Measurements from ENCODE around the gene DNAAF2. TPM values are rescaled to one million over a fixed set of nuclear protein-coding genes. Genes with fewer than 3 reads are reported as not detected.

The DNAAF2 gene
- total RNA-seq, 6 experiments from 2014 or later, result 5.8 to 8.7 (median 6.2) TPM

DNA sequence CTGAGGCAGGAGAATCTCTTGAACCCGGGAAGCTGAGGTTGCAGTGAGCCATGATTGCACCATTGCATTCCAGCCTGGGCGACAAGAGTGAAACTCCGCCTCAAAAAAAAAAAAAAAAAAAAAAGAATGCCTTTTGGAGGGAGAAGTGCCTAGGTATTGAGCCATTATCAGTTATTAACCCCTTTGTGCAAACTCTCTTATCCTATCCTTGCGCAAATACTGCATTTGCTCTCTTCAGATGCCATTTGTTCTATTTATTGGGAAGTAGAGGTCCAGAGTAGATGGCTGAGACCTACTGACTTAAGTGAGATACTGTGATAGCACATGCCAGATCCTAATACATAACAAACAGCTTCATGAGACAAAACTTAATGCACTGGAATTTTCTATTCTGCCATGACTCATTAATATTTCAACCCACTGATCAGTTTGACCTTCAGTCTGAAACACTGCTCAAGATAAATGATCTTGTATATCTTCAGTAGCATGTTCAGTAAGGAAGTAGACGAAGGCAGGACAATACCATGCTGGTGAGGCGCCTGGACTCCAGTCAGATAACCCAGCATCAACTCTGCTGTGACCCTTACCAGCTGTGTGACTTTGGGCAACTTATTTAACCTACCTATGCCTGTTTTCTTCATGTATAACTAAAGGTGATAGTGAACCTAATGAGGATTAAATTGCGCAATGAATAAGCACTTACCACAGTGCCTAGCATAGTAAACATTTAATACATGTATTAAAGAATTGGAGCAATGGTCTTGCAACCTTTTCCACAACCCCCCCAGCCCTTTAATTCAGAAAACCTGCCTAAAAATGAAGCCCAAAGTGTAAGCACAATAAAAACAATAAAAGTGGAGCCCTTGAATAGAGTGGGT, 5.7 kb upstream of the DNAAF2 start:
- Mint-ChIP-seq H3K4me3 (no peak overlapping the region), H3K4me1 (ENCODE audit: low read depth) (peaks cover 50% of the 10 kb centered on the region), H3K27me3 (ENCODE audit: insufficient read depth) (no peaks in the 10 kb centered on the region), H3K36me3 (ENCODE audit: low read depth) (peaks cover 35% of the 10 kb centered on the region), H3K27ac (peak overlapping the region; percentile 25; the same call in 1 of the 2 replicates), H3K9me3 (no peaks in the 10 kb centered on the region)
- TF ChIP-seq, protein P1, sequence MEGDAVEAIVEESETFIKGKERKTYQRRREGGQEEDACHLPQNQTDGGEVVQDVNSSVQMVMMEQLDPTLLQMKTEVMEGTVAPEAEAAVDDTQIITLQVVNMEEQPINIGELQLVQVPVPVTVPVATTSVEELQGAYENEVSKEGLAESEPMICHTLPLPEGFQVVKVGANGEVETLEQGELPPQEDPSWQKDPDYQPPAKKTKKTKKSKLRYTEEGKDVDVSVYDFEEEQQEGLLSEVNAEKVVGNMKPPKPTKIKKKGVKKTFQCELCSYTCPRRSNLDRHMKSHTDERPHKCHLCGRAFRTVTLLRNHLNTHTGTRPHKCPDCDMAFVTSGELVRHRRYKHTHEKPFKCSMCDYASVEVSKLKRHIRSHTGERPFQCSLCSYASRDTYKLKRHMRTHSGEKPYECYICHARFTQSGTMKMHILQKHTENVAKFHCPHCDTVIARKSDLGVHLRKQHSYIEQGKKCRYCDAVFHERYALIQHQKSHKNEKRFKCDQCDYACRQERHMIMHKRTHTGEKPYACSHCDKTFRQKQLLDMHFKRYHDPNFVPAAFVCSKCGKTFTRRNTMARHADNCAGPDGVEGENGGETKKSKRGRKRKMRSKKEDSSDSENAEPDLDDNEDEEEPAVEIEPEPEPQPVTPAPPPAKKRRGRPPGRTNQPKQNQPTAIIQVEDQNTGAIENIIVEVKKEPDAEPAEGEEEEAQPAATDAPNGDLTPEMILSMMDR (IDR thresholded peaks at IDR 0.05), result no peak
- no peak for DNase-seq

DNA sequence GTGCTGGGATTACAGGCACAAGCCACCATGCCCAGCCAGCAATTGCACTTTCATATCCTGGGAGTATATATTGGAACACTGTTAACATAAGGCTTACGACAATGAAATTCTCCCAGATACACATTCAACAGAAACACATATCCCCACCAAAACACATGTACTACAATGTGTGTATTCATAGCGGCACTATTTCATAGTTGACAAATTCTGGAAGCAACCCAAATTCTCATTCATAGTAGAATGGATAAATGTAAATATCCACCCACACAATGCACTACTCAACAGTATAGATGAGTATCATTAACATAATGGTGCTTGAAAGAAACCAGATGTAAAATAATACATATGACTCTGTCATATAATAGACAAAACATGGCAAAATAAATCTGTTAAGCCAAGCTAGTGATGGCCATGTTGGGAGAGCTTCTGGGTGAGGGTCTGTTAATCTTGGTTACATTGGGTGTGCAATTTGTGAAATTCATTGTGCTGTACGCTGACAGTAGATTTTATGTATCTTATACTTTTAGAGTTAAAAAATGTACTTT, 2.6 kb upstream of the DNAAF2 start:
- DNase-seq, result no peak
- H3K4me3 Mint-ChIP-seq, result no peak overlapping the region
- peaks cover 41% of the 10 kb centered on the region for H3K36me3 Mint-ChIP-seq (ENCODE audit: low read depth)
- peaks cover 3% of the 10 kb centered on the region; the same call in 1 of the 2 replicates for H3K27me3 Mint-ChIP-seq (ENCODE audit: insufficient read depth)
- TF ChIP-seq, protein P1 (IDR thresholded peaks at IDR 0.05), result no peak
- peaks cover 59% of the 10 kb centered on the region for H3K4me1 Mint-ChIP-seq (ENCODE audit: low read depth)
- H3K27ac Mint-ChIP-seq, result no peak overlapping the region
- H3K9me3 Mint-ChIP-seq, result no peaks in the 10 kb centered on the region

- H3K9me3 Mint-ChIP-seq, result no peaks in the 10 kb centered on the region
- peaks cover 61% of the 10 kb centered on the region for H3K4me1 Mint-ChIP-seq (ENCODE audit: low read depth)
- H3K27me3 Mint-ChIP-seq (ENCODE audit: insufficient read depth), result peaks cover 3% of the 10 kb centered on the region; the same call in 1 of the 2 replicates
- DNase-seq, result no peak
- H3K36me3 Mint-ChIP-seq (ENCODE audit: low read depth), result peaks cover 41% of the 10 kb centered on the region
- TF ChIP-seq, protein P1 (IDR thresholded peaks at IDR 0.05), result no peak
- H3K4me3 Mint-ChIP-seq, result peak overlapping the region; percentile 33
- H3K27ac Mint-ChIP-seq, result peak overlapping the region; percentile 48
Measured at GRCh38 chr14:49636866-49637265, 1.8 kb upstream of the DNAAF2 start.

DNA sequence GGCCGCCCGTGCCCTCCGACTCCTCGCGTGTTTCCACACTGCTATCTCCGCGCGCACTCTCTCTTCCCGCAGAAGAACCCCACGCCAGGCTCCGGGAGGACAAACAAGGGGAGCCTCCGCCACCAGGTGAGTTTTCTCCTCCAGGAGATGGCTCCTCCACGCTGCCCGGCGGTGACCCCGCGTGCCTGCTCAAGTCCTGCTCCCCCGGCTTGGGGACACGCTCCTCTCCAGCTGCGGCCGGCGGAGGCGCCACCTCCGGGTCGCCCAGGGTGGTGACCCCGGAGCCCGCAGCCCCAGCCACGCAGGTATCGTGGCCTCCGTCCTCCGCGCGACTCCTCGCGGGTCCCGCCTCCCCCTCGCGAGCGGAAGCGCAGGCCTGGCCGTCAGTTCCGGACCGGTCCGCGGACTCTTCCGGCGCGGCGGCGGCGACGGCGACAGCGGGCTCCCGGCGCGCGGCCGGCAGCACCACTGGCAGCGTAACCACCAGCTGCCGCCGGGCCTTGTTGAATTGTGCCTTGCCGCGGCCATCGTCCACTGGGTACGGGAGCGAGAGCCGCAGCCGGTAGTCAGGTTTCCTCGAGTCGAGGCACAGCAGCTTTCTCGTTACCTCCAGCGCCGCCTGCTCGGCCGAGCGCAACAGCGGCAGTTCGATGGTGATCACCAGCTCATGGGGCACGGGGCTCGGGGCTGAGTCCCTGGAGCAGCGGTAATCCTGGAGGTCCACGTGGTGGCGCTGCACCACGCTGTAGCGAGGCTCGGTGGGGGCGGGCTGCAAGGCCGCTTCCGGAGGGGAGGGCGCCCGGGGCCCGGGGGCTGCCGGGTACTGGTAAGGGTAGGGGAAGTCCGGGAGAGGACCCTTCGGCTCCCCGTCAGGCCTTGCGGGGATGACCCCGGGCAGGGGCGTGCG, 1.2 kb downstream of the DNAAF2 start:
- H3K4me1 Mint-ChIP-seq (ENCODE audit: low read depth), result peaks cover 42% of the 10 kb centered on the region
- H3K27ac Mint-ChIP-seq, result peak overlapping the region; percentile 88
- peak; percentile 88 for DNase-seq
- no peaks in the 10 kb centered on the region for H3K9me3 Mint-ChIP-seq
- peaks cover 3% of the 10 kb centered on the region for H3K27me3 Mint-ChIP-seq (ENCODE audit: insufficient read depth)
- peak overlapping the region; percentile 98 for H3K4me3 Mint-ChIP-seq
- peaks cover 30% of the 10 kb centered on the region for H3K36me3 Mint-ChIP-seq (ENCODE audit: low read depth)
- TF ChIP-seq, protein P1 (IDR thresholded peaks at IDR 0.05), result peak; percentile 90

All from HFFc6 (cell line).